ENCODE results near the gene UBE2J2. TPM values are rescaled to one million over a fixed set of nuclear protein-coding genes. Genes with fewer than 3 reads are reported as not detected.

The UBE2J2 gene
- total RNA-seq, 2 donors from 2014 or later = 35.9 to 41.5 TPM

DNA sequence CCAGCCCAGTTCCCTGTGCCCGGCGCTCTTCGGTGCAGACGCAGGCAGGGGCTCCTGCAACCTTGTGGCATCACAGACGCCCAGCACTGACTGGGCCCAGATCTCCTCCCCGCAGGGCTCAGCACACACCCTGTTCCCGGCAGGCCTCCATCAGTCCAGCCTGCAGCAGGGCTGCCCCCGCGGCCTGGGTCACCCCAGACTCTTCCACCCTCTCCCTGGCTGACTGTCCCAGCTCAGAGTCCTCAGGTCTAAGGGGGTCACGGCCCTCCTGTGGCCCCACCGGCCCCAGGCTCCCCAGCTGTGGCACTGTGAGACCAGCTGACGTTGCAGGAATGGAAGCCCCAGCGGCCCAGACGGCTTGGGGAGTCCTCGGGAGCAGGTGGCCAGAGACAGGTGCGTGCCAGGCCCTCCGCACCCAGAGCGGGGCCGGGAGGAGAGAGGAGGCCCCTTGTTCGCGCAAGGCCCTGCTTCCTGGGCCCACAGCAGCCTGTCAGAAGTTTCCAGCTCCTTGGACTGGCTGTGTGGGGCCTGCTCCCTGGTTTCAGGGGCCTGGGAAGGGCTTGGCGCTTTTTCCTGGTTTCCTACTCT lies 37.4 kb downstream of the UBE2J2 start:
- ATAC-seq (no peak), DNase-seq (no peak)
- intact Hi-C loops (cut with DNase I) = no loop called here

DNA sequence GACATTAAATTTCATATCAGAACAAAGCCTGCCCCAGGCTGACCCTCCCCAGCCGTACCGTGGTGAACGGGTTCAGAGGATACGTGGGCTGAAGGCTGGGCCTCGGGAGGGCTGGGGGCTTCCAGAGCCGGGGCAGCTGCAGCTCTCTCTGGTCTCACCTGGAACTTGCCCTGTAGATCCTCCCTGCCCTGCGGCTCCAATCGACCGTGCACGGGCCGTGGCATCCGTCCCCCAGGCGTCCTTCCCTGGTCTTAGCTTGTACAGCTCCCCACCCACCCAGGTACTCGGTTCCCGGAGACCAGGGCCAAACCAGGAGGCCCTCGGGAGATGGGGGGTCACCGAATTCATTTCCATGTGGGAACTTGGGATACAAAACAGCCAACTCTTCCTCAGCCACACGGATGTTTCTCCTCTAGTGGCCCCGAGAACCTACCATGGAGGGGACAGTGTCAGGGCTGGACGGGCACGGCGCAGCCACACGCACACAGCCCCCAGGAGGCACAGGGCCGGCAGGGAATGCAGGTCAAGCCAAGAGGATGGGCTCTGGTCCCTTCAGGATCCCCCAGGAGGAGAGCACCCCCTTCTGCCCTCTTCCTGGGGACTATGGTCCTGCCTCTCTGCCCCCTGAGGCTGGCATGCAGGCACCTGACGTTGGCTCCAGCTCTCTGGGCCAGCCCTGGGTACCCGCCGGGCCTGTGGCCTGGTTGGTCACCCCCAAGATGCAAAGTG lies 38.5 kb downstream of the UBE2J2 start:
- no peak for DNase-seq
- intact Hi-C loops (cut with DNase I) = no loop called here
- no peak for ATAC-seq

GRCh38 chr1:1234180-1234808 lies 39.4 kb downstream of the UBE2J2 start:
- intact Hi-C loops (cut with DNase I) = loop anchor here in 1 of 2 donors (5.0 kb wide), 1 partner anchor 117 kb away; the partner anchor contains the start of gene C1orf159
- DNase-seq (no peak), ATAC-seq (no peak)

DNA sequence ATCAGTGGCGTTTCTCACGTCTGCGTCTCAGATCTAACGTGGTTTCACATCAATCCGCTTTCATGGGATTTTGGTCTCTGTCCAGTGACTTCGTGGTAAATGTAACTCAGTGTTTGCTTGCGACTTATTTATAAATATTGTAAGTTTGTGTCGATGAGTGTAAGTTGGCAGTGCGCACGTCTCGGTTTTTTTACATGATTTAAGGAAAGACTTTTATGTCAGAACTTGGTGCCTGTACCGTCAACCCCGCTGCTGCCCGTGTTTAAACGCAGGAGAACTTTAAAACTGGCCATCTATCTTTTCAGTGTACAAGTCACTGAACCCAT lies 40.1 kb downstream of the UBE2J2 start:
- intact Hi-C loops (cut with DNase I) = loop anchor here in 1 of 2 donors (5.0 kb wide), 1 partner anchor 116 kb away; the partner anchor contains the start of gene C1orf159
- DNase-seq (no peak), ATAC-seq (no peak)

GRCh38 chr1:1232796-1233566 lies 40.7 kb downstream of the UBE2J2 start:
- ATAC-seq (no peak), DNase-seq (no peak)
- intact Hi-C loops (cut with DNase I) = loop anchor here in 1 of 2 donors (5.0 kb wide), 1 partner anchor 116 kb away; the partner anchor contains the start of gene C1orf159

DNA sequence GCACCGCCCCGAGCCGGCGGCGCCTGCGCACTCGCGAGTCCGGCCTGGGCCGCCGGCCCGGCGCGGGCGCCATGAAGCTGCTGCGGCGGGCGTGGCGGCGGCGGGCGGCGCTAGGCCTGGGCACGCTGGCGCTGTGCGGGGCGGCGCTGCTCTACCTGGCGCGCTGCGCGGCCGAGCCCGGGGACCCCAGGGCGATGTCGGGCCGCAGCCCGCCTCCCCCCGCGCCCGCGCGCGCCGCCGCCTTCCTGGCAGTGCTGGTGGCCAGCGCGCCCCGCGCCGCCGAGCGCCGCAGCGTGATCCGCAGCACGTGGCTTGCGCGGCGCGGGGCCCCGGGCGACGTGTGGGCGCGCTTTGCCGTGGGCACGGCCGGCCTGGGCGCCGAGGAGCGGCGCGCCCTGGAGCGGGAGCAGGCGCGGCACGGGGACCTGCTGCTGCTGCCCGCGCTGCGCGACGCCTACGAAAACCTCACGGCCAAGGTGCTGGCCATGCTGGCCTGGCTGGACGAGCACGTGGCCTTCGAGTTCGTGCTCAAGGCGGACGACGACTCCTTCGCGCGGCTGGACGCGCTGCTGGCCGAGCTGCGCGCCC lies 41.4 kb downstream of the UBE2J2 start, which contains the start of gene B3GALT6:
Gene B3GALT6 (plus strand): TSS at position 30 of the 588 bp plus-strand sequence. CDS start 42 bp downstream, at position 72.
- DNase-seq = no peak
- intact Hi-C loops (cut with DNase I) = loop anchor here in 1 of 2 donors (5.0 kb wide), 1 partner anchor 115 kb away; the partner anchor contains the start of gene C1orf159
- ATAC-seq = no peak

- DNase-seq (peak; percentile 98), ATAC-seq (peak; percentile 96 to 97)
- intact Hi-C loops (cut with DNase I) = loop anchor here in 1 of 2 donors (5.0 kb wide), 1 partner anchor 114 kb away; the partner anchor contains the start of gene C1orf159
These were observed 42.0 kb downstream of the UBE2J2 start, which contains the start of gene SDF4 for GRCh38 chr1:1231400-1232207. TSS of gene SDF4 (minus strand) at chr1:1232001. CDS start at chr1:1228772, 3,229 bp downstream.

- DNase-seq = no peak
- peak; percentile 1 to 2 for ATAC-seq
- intact Hi-C loops (cut with DNase I) = loop anchor here in 1 of 2 donors (5.0 kb wide), 1 partner anchor 114 kb away; the partner anchor contains the start of gene C1orf159
These were observed 42.8 kb downstream of the UBE2J2 start for GRCh38 chr1:1230656-1231399.

GRCh38 chr1:1229770-1230169 lies 43.9 kb downstream of the UBE2J2 start:
- ATAC-seq (no peak), DNase-seq (no peak)
- intact Hi-C loops (cut with DNase I) = loop anchor here in 1 of 2 donors (5.0 kb wide), 1 partner anchor 112 kb away; the partner anchor contains the start of gene C1orf159

GRCh38 chr1:1228596-1229321 lies 44.9 kb downstream of the UBE2J2 start:
- intact Hi-C loops (cut with DNase I) = no loop called here
- no peak for ATAC-seq
- no peak for DNase-seq

- ATAC-seq = no peak
- intact Hi-C loops (cut with DNase I) = no loop called here
- DNase-seq = no peak
These were observed 45.5 kb downstream of the UBE2J2 start for GRCh38 chr1:1228187-1228586.

- ATAC-seq (no peak), DNase-seq (no peak)
- intact Hi-C loops (cut with DNase I) = no loop called here
These were observed 46.3 kb downstream of the UBE2J2 start for GRCh38 chr1:1227386-1227785.

- intact Hi-C loops (cut with DNase I) = no loop called here
- no peak for DNase-seq
- no peak for ATAC-seq
These were observed 46.9 kb downstream of the UBE2J2 start for GRCh38 chr1:1226566-1227362.

DNA sequence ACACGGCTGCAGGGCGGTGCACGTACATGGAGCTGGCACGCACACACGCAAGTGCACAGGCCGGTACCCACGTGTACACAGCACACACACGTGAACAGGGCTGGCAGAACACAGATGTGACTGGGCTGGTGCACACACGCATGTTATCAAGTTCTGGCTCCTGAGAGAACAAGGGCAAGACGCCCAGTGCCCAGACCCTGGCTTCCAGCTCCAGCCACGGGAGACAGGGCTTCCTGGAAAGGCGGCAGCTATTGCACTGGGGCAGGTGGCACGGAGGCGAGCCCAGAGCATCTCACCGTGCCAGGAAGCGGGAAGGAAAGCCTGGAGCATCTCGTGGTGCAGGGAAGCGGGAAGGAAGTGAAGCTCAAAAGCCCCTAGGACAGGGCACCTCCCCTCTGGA lies 47.7 kb downstream of the UBE2J2 start:
- ATAC-seq (peak in 1 of 2 donors; percentile 42), DNase-seq (no peak)
- intact Hi-C loops (cut with DNase I) = no loop called here

DNA sequence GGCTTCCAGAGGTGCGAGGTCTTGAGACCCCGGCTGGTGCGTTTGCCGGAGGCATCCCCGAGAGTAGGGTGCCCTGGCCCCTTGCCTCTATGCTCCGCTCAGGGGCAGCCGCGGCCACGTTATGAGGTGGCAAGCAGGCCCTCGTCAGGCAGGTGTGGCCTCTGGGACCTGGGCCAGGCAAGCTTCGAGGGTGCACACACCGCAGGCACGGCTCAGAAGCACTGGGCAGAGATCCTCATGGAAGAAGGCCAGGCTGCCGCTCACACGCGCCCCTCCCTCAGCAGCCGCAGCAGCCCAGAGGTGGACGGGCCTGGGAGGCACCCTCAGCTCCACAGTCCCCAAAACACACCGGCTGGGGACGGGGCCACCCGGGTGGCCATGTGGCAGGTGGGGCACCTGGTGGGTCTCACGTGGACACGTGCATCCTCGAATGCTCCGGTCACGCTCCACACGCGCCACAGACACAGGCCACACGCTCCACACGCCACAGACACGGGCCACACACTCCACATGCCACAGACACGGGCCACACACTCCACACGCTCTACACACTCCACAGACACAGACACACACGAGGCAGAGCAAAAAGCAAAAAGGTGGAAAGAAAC lies 48.3 kb downstream of the UBE2J2 start:
- ATAC-seq (peak in 1 of 2 donors; percentile 18), DNase-seq (no peak)
- intact Hi-C loops (cut with DNase I) = no loop called here

Measured in left cardiac atrium (tissue), 4 donors.